ENCODE measurements around the gene C6orf89.
A peak's percentile ranks its signal among the peaks of the same experiment; 100 is the strongest.

The C6orf89 gene

GRCh38 chr6:36912586-36912985 is 26.8 kb downstream of the C6orf89 start:
- no peaks in the 10 kb centered on the region for H3K9me3 ChIP-seq (ENCODE audit: insufficient read depth, low read length)
- no peaks in the 10 kb centered on the region for H4K20me1 ChIP-seq (ENCODE audit: insufficient read depth, low read length)
- no peak overlapping the region for H3K4me2 ChIP-seq (ENCODE audit: low read length)
- TF ChIP-seq EZH2phosphoT487 (IDR thresholded peaks at IDR 0.05; ENCODE audit: low read depth): no peak
- TF ChIP-seq CTCF (IDR thresholded peaks at IDR 0.05; ENCODE audit: low read depth, low read length): no peak
- H3K79me2 ChIP-seq (ENCODE audit: low read length): no peaks in the 10 kb centered on the region
- H3K4me1 ChIP-seq (ENCODE audit: low read length): no peaks in the 10 kb centered on the region
- no peaks in the 10 kb centered on the region for H3K27me3 ChIP-seq (ENCODE audit: low read depth, low read length)
- H2AFZ ChIP-seq (ENCODE audit: low read depth, low read length): no peak overlapping the region
- no peak overlapping the region for H3K4me3 ChIP-seq (ENCODE audit: low read length)
- H3K9ac ChIP-seq (ENCODE audit: low read length): no peak overlapping the region
- H3K27ac ChIP-seq (ENCODE audit: low read length): no peak overlapping the region
- H3K36me3 ChIP-seq (replicated peaks; ENCODE audit: low read depth, low read length): peaks cover 5% of the 10 kb centered on the region

- peaks cover 5% of the 10 kb centered on the region for H3K36me3 ChIP-seq (replicated peaks; ENCODE audit: low read depth, low read length)
- H2AFZ ChIP-seq (ENCODE audit: low read depth, low read length): no peak overlapping the region
- H3K4me1 ChIP-seq (ENCODE audit: low read length): no peaks in the 10 kb centered on the region
- no peaks in the 10 kb centered on the region for H3K9me3 ChIP-seq (ENCODE audit: insufficient read depth, low read length)
- no peaks in the 10 kb centered on the region for H4K20me1 ChIP-seq (ENCODE audit: insufficient read depth, low read length)
- no peak overlapping the region for H3K4me3 ChIP-seq (ENCODE audit: low read length)
- H3K4me2 ChIP-seq (ENCODE audit: low read length): no peak overlapping the region
- H3K9ac ChIP-seq (ENCODE audit: low read length): no peak overlapping the region
- H3K27me3 ChIP-seq (ENCODE audit: low read depth, low read length): no peaks in the 10 kb centered on the region
- H3K79me2 ChIP-seq (ENCODE audit: low read length): no peaks in the 10 kb centered on the region
- no peak overlapping the region for H3K27ac ChIP-seq (ENCODE audit: low read length)
- TF ChIP-seq CTCF (IDR thresholded peaks at IDR 0.05; ENCODE audit: low read depth, low read length) (no peak), EZH2phosphoT487 (IDR thresholded peaks at IDR 0.05; ENCODE audit: low read depth) (no peak)
Measured at GRCh38 chr6:36913082-36913481, 27.3 kb downstream of the C6orf89 start.

DNA sequence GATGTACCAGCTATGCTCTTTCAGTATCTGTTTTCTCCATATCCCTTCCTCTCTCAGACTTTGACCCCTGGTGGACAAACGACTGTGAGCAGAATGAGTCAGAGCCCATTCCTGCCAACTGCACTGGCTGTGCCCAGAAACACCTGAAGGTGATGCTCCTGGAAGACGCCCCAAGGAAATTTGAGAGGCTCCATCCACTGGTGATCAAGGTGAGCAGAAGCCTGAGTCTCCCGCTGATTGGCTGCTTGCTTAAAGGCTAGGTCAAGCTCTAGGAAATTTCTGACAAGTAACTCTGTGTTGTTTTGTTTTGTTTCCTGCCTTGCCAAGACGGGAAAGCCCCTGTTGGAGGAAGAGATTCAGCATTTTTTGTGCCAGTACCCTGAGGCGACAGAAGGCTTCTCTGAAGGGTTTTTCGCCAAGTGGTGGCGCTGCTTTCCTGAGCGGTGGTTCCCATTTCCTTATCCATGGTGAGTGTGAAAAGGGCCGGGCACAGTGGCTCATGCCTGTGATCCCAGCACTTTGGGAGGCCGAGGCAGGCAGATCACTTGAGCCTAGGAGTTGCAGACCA is 28.6 kb downstream of the C6orf89 start:
- no peak overlapping the region for H3K9ac ChIP-seq (ENCODE audit: low read length)
- peaks cover 5% of the 10 kb centered on the region for H3K36me3 ChIP-seq (replicated peaks; ENCODE audit: low read depth, low read length)
- no peaks in the 10 kb centered on the region for H3K4me1 ChIP-seq (ENCODE audit: low read length)
- H3K4me3 ChIP-seq (ENCODE audit: low read length): no peak overlapping the region
- H3K27ac ChIP-seq (ENCODE audit: low read length): no peak overlapping the region
- H3K79me2 ChIP-seq (ENCODE audit: low read length): no peaks in the 10 kb centered on the region
- no peak overlapping the region for H3K4me2 ChIP-seq (ENCODE audit: low read length)
- H3K27me3 ChIP-seq (ENCODE audit: low read depth, low read length): no peaks in the 10 kb centered on the region
- TF ChIP-seq CTCF (IDR thresholded peaks at IDR 0.05; ENCODE audit: low read depth, low read length): peak; percentile 18; the same call in 1 of the 2 replicates
- TF ChIP-seq EZH2phosphoT487 (IDR thresholded peaks at IDR 0.05; ENCODE audit: low read depth): no peak
- no peak overlapping the region for H2AFZ ChIP-seq (ENCODE audit: low read depth, low read length)
- H4K20me1 ChIP-seq (ENCODE audit: insufficient read depth, low read length): no peaks in the 10 kb centered on the region
- H3K9me3 ChIP-seq (ENCODE audit: insufficient read depth, low read length): no peaks in the 10 kb centered on the region

- no peak overlapping the region for H2AFZ ChIP-seq (ENCODE audit: low read depth, low read length)
- H3K27me3 ChIP-seq (ENCODE audit: low read depth, low read length): no peaks in the 10 kb centered on the region
- H3K9ac ChIP-seq (ENCODE audit: low read length): no peak overlapping the region
- H3K27ac ChIP-seq (ENCODE audit: low read length): no peak overlapping the region
- peaks cover 5% of the 10 kb centered on the region for H3K36me3 ChIP-seq (replicated peaks; ENCODE audit: low read depth, low read length)
- no peak overlapping the region for H3K4me2 ChIP-seq (ENCODE audit: low read length)
- TF ChIP-seq EZH2phosphoT487 (IDR thresholded peaks at IDR 0.05; ENCODE audit: low read depth): no peak
- TF ChIP-seq CTCF (IDR thresholded peaks at IDR 0.05; ENCODE audit: low read depth, low read length): no peak
- H3K79me2 ChIP-seq (ENCODE audit: low read length): no peaks in the 10 kb centered on the region
- H3K9me3 ChIP-seq (ENCODE audit: insufficient read depth, low read length): no peaks in the 10 kb centered on the region
- H3K4me3 ChIP-seq (ENCODE audit: low read length): no peak overlapping the region
- H4K20me1 ChIP-seq (ENCODE audit: insufficient read depth, low read length): no peaks in the 10 kb centered on the region
- no peaks in the 10 kb centered on the region for H3K4me1 ChIP-seq (ENCODE audit: low read length)
Measured at GRCh38 chr6:36915599-36915998, 29.8 kb downstream of the C6orf89 start.

Measured in OCI-LY3 (cell line).